ENCODE results near the gene PARD3. TPM values are rescaled to one million over a fixed set of nuclear protein-coding genes. Genes with fewer than 3 reads are reported as not detected.

PARD3 gene
- total RNA-seq, 2 donors from 2014 or later, result 59.6 to 74.6 TPM

DNA sequence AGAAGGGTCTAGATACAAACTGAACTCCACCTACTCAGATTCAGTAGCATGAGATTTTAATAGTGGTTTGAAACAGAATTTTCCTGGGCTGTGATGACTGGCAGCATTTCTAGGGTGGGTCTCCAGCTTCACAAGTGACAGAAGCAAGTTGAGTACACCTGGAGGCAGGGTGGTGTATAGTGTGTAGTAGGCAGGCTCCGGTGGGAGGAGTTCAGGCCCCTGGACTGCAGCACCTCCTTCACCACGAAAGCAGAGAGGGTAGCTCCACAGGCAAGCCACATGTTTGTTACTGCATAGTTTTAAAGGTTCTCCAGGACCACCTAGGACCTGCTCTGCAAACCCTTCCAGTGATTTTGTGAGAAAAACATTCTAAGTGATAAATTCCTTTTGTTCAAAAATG lies 347.2 kb downstream of the PARD3 start:
- H3K27me3 ChIP-seq (ENCODE audit: control insufficient read depth, insufficient read depth, low read length, poor library complexity, severe bottlenecking), result no peaks in the 10 kb centered on the region
- no peaks in the 10 kb centered on the region for H3K9me3 ChIP-seq (ENCODE audit: control insufficient read depth, low read length)
- H3K27ac ChIP-seq (ENCODE audit: low read depth, low read length), result no peak overlapping the region
- no peaks in the 10 kb centered on the region for H3K9me3 Mint-ChIP-seq
- no peak overlapping the region for H3K27ac Mint-ChIP-seq
- H3K4me1 ChIP-seq (ENCODE audit: control insufficient read depth, insufficient read depth, low read length), result no peaks in the 10 kb centered on the region
- H3K4me1 Mint-ChIP-seq, result peaks cover 18% of the 10 kb centered on the region
- H3K27me3 Mint-ChIP-seq (ENCODE audit: insufficient read depth), result no peaks in the 10 kb centered on the region
- WGBS, 2 experiments (ENCODE audit: insufficient coverage in 1 of 2, insufficient read length in 1 of 2), result 95 to 100% methylated on average over 1 to 2 of the region's 2 CpGs
- DNase-seq, result no peak
- peaks cover 25% of the 10 kb centered on the region for H3K36me3 ChIP-seq (ENCODE audit: control insufficient read depth, insufficient read depth, low read length)
- no peak overlapping the region for H3K4me3 ChIP-seq (ENCODE audit: low read length)
- peaks cover 19% of the 10 kb centered on the region for H3K36me3 Mint-ChIP-seq (ENCODE audit: low read depth)
- H3K4me3 Mint-ChIP-seq, result no peak overlapping the region
- TF ChIP-seq, protein P1, sequence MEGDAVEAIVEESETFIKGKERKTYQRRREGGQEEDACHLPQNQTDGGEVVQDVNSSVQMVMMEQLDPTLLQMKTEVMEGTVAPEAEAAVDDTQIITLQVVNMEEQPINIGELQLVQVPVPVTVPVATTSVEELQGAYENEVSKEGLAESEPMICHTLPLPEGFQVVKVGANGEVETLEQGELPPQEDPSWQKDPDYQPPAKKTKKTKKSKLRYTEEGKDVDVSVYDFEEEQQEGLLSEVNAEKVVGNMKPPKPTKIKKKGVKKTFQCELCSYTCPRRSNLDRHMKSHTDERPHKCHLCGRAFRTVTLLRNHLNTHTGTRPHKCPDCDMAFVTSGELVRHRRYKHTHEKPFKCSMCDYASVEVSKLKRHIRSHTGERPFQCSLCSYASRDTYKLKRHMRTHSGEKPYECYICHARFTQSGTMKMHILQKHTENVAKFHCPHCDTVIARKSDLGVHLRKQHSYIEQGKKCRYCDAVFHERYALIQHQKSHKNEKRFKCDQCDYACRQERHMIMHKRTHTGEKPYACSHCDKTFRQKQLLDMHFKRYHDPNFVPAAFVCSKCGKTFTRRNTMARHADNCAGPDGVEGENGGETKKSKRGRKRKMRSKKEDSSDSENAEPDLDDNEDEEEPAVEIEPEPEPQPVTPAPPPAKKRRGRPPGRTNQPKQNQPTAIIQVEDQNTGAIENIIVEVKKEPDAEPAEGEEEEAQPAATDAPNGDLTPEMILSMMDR (conservative IDR thresholded peaks at IDR 0.05), result no peak
- H3K9ac ChIP-seq (ENCODE audit: extremely low read depth, low read length, poor library complexity, severe bottlenecking), result no peak overlapping the region

DNA sequence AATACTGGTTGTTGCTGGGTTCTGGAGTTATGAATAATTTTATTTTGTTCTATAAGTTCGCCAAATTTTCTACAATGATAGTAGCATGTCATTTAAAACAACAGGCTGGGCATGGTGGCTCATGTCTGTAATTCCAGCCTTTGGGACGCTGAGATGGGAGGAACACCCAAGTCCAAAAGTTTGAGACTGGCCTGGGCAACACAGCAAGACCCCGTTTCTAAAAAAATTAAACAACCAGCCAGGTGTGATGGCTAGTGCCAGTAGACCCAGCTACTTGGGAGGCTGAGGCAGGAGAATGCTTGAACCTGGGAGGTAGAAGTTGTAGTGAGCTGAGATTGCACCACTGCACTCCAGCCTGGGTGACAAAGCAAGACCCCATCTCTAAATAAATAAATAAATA lies 347.7 kb downstream of the PARD3 start:
- H3K36me3 ChIP-seq (ENCODE audit: control insufficient read depth, insufficient read depth, low read length), result peaks cover 25% of the 10 kb centered on the region
- H3K4me3 ChIP-seq (ENCODE audit: low read length), result no peak overlapping the region
- no peak for DNase-seq
- no peak overlapping the region for H3K27ac ChIP-seq (ENCODE audit: low read depth, low read length)
- H3K9me3 ChIP-seq (ENCODE audit: control insufficient read depth, low read length), result no peaks in the 10 kb centered on the region
- Mint-ChIP-seq H3K4me3 (no peak overlapping the region), H3K4me1 (peaks cover 18% of the 10 kb centered on the region), H3K27ac (no peak overlapping the region), H3K27me3 (ENCODE audit: insufficient read depth) (no peaks in the 10 kb centered on the region), H3K9me3 (no peaks in the 10 kb centered on the region), H3K36me3 (ENCODE audit: low read depth) (peaks cover 20% of the 10 kb centered on the region)
- no peaks in the 10 kb centered on the region for H3K4me1 ChIP-seq (ENCODE audit: control insufficient read depth, insufficient read depth, low read length)
- H3K27me3 ChIP-seq (ENCODE audit: control insufficient read depth, insufficient read depth, low read length, poor library complexity, severe bottlenecking), result no peaks in the 10 kb centered on the region
- no peak overlapping the region for H3K9ac ChIP-seq (ENCODE audit: extremely low read depth, low read length, poor library complexity, severe bottlenecking)
- TF ChIP-seq, protein P1 (conservative IDR thresholded peaks at IDR 0.05), result no peak
- WGBS, 2 experiments (ENCODE audit: insufficient coverage in 1 of 2, insufficient read length in 1 of 2), result 89 to 99% methylated on average over 3 of the region's 3 CpGs

DNA sequence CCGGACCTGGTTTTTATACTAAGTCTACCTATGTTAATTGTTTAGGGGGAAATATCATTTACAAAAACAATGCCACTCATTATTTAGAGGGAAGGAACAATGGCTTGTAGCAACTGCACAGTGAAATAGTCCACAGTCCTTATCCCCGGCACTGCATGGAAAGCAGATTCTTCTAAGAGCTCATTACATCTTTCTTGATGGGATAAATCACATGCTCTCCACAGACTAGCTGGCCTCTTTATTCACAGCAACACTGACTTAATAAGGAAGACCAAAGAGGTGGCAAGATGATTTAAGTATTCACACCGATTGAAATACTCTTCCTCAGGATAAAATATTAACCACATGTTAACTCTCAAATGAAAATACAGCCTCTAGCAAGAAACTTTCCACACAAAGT lies 349.4 kb downstream of the PARD3 start:
- peaks cover 25% of the 10 kb centered on the region for H3K36me3 ChIP-seq (ENCODE audit: control insufficient read depth, insufficient read depth, low read length)
- H3K36me3 Mint-ChIP-seq (ENCODE audit: low read depth), result peaks cover 23% of the 10 kb centered on the region

More for the DNA sequence above, 349.4 kb downstream of the PARD3 start:
- Mint-ChIP-seq H3K27ac (peak overlapping the region; percentile 49), H3K4me3 (no peak overlapping the region), H3K9me3 (no peaks in the 10 kb centered on the region), H3K27me3 (ENCODE audit: insufficient read depth) (no peaks in the 10 kb centered on the region), H3K4me1 (peaks cover 18% of the 10 kb centered on the region)
- TF ChIP-seq, protein P1 (conservative IDR thresholded peaks at IDR 0.05), result no peak
- no peaks in the 10 kb centered on the region for H3K9me3 ChIP-seq (ENCODE audit: control insufficient read depth, low read length)
- no peak for DNase-seq
- H3K27ac ChIP-seq (ENCODE audit: low read depth, low read length), result no peak overlapping the region
- no peak overlapping the region for H3K9ac ChIP-seq (ENCODE audit: extremely low read depth, low read length, poor library complexity, severe bottlenecking)
- no peak overlapping the region for H3K4me3 ChIP-seq (ENCODE audit: low read length)
- H3K4me1 ChIP-seq (ENCODE audit: control insufficient read depth, insufficient read depth, low read length), result no peaks in the 10 kb centered on the region
- WGBS, 2 experiments (ENCODE audit: insufficient coverage in 1 of 2, insufficient read length in 1 of 2), result 87 to 100% methylated on average over 1 to 2 of the region's 3 CpGs
- no peaks in the 10 kb centered on the region for H3K27me3 ChIP-seq (ENCODE audit: control insufficient read depth, insufficient read depth, low read length, poor library complexity, severe bottlenecking)

All from endodermal cell (in vitro differentiated cells).